Activated T-cell treated with anti-CD3 and anti-CD28 coated beads, Interleukin-2, amount 50 U/mL, for 4 hours (primary cell): ENCODE results near the gene KPNA4. TPM values are rescaled to one million over a fixed set of nuclear protein-coding genes. Genes with fewer than 3 reads are reported as not detected.
"Not testable (repeated sequence)": the region's sequence is repeated elsewhere in the genome, so short reads cannot be mapped to it uniquely, and the experiment has no call there.

Source experiments
- ATAC-seq, 2 donors: fragments of 200-7000 bp; cut with Tn5 transposase; one replicate each; pipeline ENCODE4 v1.10.0; 2021
- DNase-seq: peaks from one replicate; pipeline ENCODE4 v3.0.0-alpha.2; 2020
- H3K27me3 Mint-ChIP-seq: one replicate; pipeline ENCODE4 v1.8.0; 2021; ENCODE audit warnings: low read depth, mixed read lengths
- H3K36me3 Mint-ChIP-seq: one replicate; pipeline ENCODE4 v1.8.0; 2022; ENCODE audit warnings: mixed read lengths; ENCODE audit not compliant: insufficient read depth
- H3K4me1 Mint-ChIP-seq: one replicate; pipeline ENCODE4 v1.8.0; 2021; ENCODE audit warnings: low read depth, mixed read lengths
- H3K4me3 Mint-ChIP-seq: one replicate; pipeline ENCODE4 v1.8.0; 2021; ENCODE audit warnings: mild to moderate bottlenecking, moderate library complexity, mixed read lengths
- H3K9me3 Mint-ChIP-seq: one replicate; pipeline ENCODE4 v1.8.0; 2021; ENCODE audit warnings: mixed read lengths
- total RNA-seq, 3 donors: library from RNA; stranded (reverse); gene quantifications; one replicate each; pipeline ENCODE4 v1.2.1, GENCODE V29; 2021

Gene KPNA4
- total RNA-seq, 3 donors from 2014 or later = 98.1 to 102 (median 99.4) TPM

DNA sequence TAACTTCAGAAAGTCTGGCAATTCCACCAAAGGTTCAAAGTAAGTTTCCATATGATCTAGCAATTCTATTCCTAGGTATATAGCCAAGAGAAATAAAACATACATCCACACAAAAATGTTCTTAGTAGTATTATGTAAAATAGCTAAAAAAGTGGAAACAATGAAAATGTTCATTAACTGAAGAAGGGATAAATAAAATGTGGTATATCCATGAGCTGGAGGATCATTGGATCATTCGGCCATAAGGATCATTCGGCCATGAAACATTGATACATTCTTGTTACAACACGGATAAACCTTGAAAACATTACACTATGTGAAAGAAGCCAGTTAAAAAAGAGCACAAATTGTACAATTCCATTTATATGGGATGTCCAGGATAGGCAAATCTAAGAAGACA lies 2.4 kb downstream of the KPNA4 start:
- H3K27me3 Mint-ChIP-seq = no peaks in the 10 kb centered on the region
- H3K4me1 Mint-ChIP-seq = peaks cover 67% of the 10 kb centered on the region
- no peaks in the 10 kb centered on the region for H3K9me3 Mint-ChIP-seq
- no peak for DNase-seq
- ATAC-seq = no peak
- H3K4me3 Mint-ChIP-seq = peak overlapping the region; percentile 93
- peaks cover 15% of the 10 kb centered on the region for H3K36me3 Mint-ChIP-seq

DNA sequence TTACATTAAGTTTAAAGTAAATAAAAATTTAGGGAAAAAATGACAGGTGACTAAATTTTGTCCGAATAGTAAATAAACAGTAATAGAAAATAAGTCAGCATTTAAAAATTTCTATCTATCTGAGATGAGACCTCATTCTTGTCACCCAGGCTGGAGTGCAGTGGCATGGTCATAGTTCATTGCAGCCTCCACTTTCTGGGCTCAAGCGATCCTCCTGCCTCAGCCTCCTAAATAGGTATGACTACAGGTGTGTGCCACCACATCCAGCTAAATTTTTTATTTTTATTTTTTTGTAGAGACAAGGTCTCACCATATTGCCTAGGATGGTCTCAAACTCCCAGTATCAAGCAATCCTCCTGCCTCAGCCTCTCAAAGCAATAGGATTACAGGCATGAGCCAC lies 7.8 kb downstream of the KPNA4 start:
- Mint-ChIP-seq H3K4me3 (no peak overlapping the region), H3K36me3 (peaks cover 16% of the 10 kb centered on the region), H3K9me3 (no peaks in the 10 kb centered on the region), H3K27me3 (no peaks in the 10 kb centered on the region), H3K4me1 (peaks cover 68% of the 10 kb centered on the region)
- DNase-seq (no peak), ATAC-seq (no peak)

DNA sequence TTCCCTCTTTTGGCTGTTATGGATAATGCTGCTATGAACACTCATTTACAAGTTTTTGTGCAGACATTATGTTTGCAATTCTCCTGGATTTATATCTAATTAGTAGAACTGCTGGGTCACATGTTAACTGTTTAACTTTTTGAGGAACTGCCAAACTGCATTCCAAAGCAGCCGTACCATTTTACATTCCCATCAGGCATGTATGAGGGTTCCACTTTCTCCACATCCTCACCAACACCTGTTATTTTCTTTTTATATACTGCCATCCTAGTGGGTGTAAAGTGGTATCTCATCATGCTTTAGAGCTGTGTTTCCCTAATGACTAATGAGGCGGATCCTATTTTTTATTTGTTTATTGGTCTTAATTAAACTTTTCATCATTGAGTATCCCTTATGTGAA lies 9.2 kb downstream of the KPNA4 start:
- DNase-seq = no peak
- Mint-ChIP-seq H3K36me3 (peaks cover 23% of the 10 kb centered on the region), H3K4me3 (no peak overlapping the region), H3K9me3 (peaks cover 3% of the 10 kb centered on the region), H3K4me1 (peaks cover 67% of the 10 kb centered on the region), H3K27me3 (no peaks in the 10 kb centered on the region)
- ATAC-seq = no peak

DNA sequence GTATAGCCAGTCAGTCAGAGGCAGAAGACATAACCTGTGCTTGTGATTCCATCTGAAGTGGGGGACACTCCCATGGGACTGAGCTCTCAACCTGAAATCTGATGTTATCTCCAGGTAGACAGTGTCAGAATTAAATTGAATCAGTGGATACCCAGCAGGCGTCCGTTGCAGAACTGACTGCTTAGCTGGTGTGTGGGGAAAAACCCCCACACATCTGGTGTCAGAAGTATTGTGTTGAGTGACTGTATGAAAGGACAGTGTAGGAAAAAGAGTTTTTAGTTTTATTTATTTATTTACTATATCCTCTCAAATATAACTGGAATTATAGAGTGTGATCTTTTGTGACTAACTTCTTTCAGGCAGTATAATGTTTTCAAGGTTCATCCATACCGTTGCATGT lies 10.4 kb downstream of the KPNA4 start:
- ATAC-seq = peak in 1 of 2 donors; percentile 34
- DNase-seq = no peak
- H3K27me3 Mint-ChIP-seq = no peaks in the 10 kb centered on the region
- H3K36me3 Mint-ChIP-seq = peaks cover 32% of the 10 kb centered on the region
- H3K4me1 Mint-ChIP-seq = peaks cover 67% of the 10 kb centered on the region
- peaks cover 6% of the 10 kb centered on the region for H3K9me3 Mint-ChIP-seq
- H3K4me3 Mint-ChIP-seq = no peak overlapping the region

- DNase-seq = no peak
- H3K4me1 Mint-ChIP-seq = peaks cover 62% of the 10 kb centered on the region
- ATAC-seq = no peak
- no peaks in the 10 kb centered on the region for H3K27me3 Mint-ChIP-seq
- H3K9me3 Mint-ChIP-seq = peaks cover 6% of the 10 kb centered on the region
- no peak overlapping the region for H3K4me3 Mint-ChIP-seq
- H3K36me3 Mint-ChIP-seq = peaks cover 35% of the 10 kb centered on the region
Measured at GRCh38 chr3:160553827-160554226, 11.5 kb downstream of the KPNA4 start.

DNA sequence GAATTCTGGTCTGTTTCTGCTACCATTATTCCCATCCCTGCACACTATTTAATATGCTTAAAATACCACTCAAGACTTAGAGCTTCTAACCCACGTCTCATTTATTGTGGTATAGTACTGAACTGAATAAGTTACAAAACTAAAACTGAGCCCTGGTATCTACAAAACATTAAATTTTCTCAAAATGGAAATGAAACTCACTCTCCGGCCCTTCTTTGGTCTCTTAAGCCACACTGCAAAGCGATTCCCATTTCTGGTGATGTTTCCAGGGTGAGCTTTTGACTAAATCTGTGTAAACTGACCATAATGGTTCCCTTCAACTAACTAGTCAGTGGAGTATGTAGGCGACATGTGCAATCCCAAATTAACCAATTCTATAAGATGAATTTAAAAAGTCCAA lies 18.6 kb downstream of the KPNA4 start:
- no peak for ATAC-seq
- no peak for DNase-seq
- Mint-ChIP-seq H3K36me3 (peaks cover 33% of the 10 kb centered on the region), H3K27me3 (no peaks in the 10 kb centered on the region), H3K4me3 (no peak overlapping the region), H3K4me1 (peaks cover 77% of the 10 kb centered on the region), H3K9me3 (peaks cover 6% of the 10 kb centered on the region)

DNA sequence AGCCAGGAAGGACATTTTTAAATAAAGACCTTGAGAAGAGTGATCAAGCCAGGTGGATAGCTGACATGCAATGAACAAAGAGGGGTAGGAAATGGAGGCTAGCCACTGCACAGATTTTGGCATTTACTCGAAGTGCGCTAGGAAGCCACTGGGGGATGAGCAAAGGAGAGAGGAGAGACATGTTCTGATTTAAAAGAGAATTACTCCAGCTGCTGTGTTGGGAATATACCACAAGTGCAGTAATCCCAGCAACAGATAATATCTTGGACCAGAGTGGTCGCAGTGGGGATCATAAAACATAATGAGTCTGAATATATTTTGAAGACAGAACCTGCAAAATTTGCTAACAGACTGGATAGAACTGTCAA lies 19.9 kb downstream of the KPNA4 start:
- H3K9me3 Mint-ChIP-seq = no peaks in the 10 kb centered on the region
- H3K4me1 Mint-ChIP-seq = peaks cover 70% of the 10 kb centered on the region
- no peak overlapping the region for H3K4me3 Mint-ChIP-seq
- peaks cover 23% of the 10 kb centered on the region for H3K36me3 Mint-ChIP-seq
- ATAC-seq = no peak
- no peak for DNase-seq
- no peaks in the 10 kb centered on the region for H3K27me3 Mint-ChIP-seq

DNA sequence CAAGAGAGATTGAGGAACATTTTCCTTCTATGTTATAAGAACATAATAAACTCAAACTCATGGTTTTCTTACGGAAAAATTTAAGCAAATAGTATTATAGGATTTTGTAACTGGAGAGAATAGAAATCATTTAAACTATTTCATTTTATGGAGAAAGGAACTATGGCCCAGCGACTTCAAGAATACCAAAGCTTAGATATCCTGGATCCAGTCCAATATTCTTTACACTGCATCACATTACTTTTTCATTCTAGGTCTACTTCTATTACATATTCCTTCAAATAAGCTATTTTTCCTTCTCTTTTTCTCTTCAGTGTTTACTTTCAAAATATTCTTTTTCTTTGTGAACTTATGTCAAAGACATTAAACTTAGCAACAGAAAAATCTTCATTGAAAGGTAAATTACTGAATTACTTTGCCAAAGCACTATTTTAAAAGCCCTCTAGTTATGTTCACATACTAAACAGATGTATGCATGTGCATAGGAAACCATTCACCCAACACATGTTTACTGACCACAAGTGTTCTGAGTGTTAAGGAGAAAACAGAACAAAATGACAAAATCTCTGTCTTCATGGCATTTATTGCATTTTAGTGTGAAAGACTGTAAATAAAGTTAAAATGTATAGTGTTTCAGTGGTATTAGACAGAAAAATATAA lies 20.4 kb downstream of the KPNA4 start:
- H3K36me3 Mint-ChIP-seq = peaks cover 20% of the 10 kb centered on the region
- H3K27me3 Mint-ChIP-seq = no peaks in the 10 kb centered on the region
- H3K4me1 Mint-ChIP-seq = peaks cover 73% of the 10 kb centered on the region
- DNase-seq (no peak), ATAC-seq (no peak)
- no peaks in the 10 kb centered on the region for H3K9me3 Mint-ChIP-seq
- H3K4me3 Mint-ChIP-seq = no peak overlapping the region

GRCh38 chr3:160540551-160540950 lies 24.8 kb downstream of the KPNA4 start:
- ATAC-seq = no peak
- peaks cover 58% of the 10 kb centered on the region for H3K4me1 Mint-ChIP-seq
- peaks cover 13% of the 10 kb centered on the region for H3K36me3 Mint-ChIP-seq
- DNase-seq = no peak
- no peaks in the 10 kb centered on the region for H3K9me3 Mint-ChIP-seq
- H3K27me3 Mint-ChIP-seq = no peaks in the 10 kb centered on the region
- no peak overlapping the region for H3K4me3 Mint-ChIP-seq

DNA sequence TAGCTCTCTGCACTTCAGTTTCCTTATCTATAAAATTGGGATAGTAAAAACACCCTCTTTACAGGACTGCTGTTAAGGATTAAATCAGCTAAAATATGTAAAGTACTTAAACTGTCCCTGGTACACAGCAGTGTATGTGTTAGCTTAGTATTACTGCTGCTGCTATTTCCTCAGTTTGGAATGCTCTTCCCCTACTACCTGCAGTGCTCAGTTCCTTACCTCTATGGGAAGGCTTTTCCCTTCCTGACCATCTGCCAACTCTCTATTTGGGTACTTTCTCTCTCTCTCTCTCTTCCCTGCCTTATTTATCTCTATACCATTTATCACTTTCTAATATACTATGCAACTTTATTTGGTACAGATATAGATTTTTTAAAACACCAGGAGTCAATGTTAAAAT lies 26.5 kb downstream of the KPNA4 start:
- peaks cover 6% of the 10 kb centered on the region for H3K36me3 Mint-ChIP-seq
- DNase-seq (no peak), ATAC-seq (no peak)
- H3K9me3 Mint-ChIP-seq = no peaks in the 10 kb centered on the region
- H3K4me1 Mint-ChIP-seq = peaks cover 44% of the 10 kb centered on the region
- no peak overlapping the region for H3K4me3 Mint-ChIP-seq
- H3K27me3 Mint-ChIP-seq = no peaks in the 10 kb centered on the region

- Mint-ChIP-seq H3K4me3 (no peak overlapping the region), H3K9me3 (no peaks in the 10 kb centered on the region), H3K27me3 (no peaks in the 10 kb centered on the region), H3K36me3 (peaks cover 6% of the 10 kb centered on the region), H3K4me1 (peaks cover 36% of the 10 kb centered on the region)
- ATAC-seq = no peak
- no peak for DNase-seq
Measured at GRCh38 chr3:160537729-160538128, 27.6 kb downstream of the KPNA4 start.

GRCh38 chr3:160532371-160532770 lies 33.0 kb downstream of the KPNA4 start:
- no peak overlapping the region for H3K4me3 Mint-ChIP-seq
- ATAC-seq (no peak), DNase-seq (no peak)
- peaks cover 20% of the 10 kb centered on the region for H3K36me3 Mint-ChIP-seq
- H3K4me1 Mint-ChIP-seq = peaks cover 3% of the 10 kb centered on the region
- H3K27me3 Mint-ChIP-seq = no peaks in the 10 kb centered on the region
- no peaks in the 10 kb centered on the region for H3K9me3 Mint-ChIP-seq

GRCh38 chr3:160531311-160531710 lies 34.1 kb downstream of the KPNA4 start:
- DNase-seq = no peak
- H3K4me1 Mint-ChIP-seq = no peaks in the 10 kb centered on the region
- no peak for ATAC-seq
- peaks cover 24% of the 10 kb centered on the region for H3K36me3 Mint-ChIP-seq
- H3K4me3 Mint-ChIP-seq = no peak overlapping the region
- no peaks in the 10 kb centered on the region for H3K9me3 Mint-ChIP-seq
- no peaks in the 10 kb centered on the region for H3K27me3 Mint-ChIP-seq

GRCh38 chr3:160516391-160516790 lies 49.0 kb downstream of the KPNA4 start:
- not testable (repeated sequence) for DNase-seq, H3K4me1 Mint-ChIP-seq, H3K9me3 Mint-ChIP-seq, ATAC-seq, H3K27me3 Mint-ChIP-seq, H3K4me3 Mint-ChIP-seq
- peaks cover 42% of the 10 kb centered on the region for H3K36me3 Mint-ChIP-seq

GRCh38 chr3:160501325-160501724 lies 64.0 kb downstream of the KPNA4 start:
- Mint-ChIP-seq H3K27me3 (no peaks in the 10 kb centered on the region), H3K4me1 (no peaks in the 10 kb centered on the region), H3K36me3 (peaks cover 38% of the 10 kb centered on the region), H3K9me3 (no peaks in the 10 kb centered on the region), H3K4me3 (no peak overlapping the region)
- DNase-seq (no peak), ATAC-seq (no peak)

DNA sequence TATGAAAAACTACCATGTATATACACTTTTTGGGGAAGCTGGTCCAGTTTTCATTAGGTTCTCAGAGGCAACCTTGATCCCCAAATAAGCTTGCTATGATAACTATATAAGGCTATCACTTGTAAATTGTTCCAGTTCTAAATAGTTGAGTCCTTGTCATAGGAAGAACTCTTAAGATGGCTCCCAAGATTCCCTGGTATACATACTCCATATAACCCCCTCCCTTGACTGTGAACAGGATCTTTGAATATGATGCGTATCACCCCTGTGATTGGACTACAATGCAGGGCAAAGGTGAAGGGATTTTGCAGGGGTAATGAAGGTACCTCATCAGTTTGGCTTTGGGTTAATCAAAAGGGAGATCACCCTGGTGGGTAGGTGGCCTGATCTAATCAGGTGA lies 67.2 kb downstream of the KPNA4 start:
- ATAC-seq (no peak), DNase-seq (no peak)
- Mint-ChIP-seq H3K36me3 (peaks cover 35% of the 10 kb centered on the region), H3K4me1 (no peaks in the 10 kb centered on the region), H3K27me3 (no peaks in the 10 kb centered on the region), H3K9me3 (no peaks in the 10 kb centered on the region), H3K4me3 (no peak overlapping the region)
